ENCODE data around the gene MGAT5.

MGAT5 gene

DNA sequence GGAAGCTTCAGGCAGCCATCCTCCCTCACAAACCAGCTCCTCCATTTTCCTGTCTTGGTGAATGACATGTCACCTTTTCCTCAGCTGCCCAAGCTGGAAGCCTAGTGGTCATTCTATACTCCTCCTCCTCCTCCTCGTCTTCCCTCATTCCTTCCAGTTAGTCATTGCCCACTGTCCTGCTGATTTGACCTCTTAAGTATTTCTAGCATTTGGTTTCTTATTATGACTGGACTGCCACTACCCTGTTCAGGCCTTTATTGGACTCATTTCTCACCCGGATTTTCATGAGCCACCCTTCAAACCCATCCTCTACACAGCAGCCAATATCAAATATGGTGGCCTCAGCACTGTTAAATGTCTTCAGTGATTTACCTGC, 21.9 kb upstream of the MGAT5 start:
- no peak for DNase-seq

DNA sequence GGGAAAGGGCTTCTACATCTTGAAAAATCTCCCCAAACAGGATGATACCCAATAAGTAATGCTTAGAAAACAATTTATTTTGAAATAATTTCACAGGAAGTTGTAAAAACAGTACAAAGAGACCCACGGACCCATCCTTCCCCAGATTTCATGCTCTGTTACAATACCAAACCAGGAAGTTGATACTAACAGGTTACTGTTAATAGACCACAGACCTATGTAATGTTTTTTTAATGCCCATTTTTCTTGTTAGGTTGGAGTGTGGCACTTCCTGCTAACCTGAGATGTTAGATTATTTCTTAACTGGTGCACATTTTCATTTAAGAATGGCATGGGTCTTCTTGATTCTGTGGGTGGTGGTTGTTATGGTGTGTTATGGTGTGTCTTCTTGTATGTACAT, 21.4 kb upstream of the MGAT5 start:
- DNase-seq = no peak

DNA sequence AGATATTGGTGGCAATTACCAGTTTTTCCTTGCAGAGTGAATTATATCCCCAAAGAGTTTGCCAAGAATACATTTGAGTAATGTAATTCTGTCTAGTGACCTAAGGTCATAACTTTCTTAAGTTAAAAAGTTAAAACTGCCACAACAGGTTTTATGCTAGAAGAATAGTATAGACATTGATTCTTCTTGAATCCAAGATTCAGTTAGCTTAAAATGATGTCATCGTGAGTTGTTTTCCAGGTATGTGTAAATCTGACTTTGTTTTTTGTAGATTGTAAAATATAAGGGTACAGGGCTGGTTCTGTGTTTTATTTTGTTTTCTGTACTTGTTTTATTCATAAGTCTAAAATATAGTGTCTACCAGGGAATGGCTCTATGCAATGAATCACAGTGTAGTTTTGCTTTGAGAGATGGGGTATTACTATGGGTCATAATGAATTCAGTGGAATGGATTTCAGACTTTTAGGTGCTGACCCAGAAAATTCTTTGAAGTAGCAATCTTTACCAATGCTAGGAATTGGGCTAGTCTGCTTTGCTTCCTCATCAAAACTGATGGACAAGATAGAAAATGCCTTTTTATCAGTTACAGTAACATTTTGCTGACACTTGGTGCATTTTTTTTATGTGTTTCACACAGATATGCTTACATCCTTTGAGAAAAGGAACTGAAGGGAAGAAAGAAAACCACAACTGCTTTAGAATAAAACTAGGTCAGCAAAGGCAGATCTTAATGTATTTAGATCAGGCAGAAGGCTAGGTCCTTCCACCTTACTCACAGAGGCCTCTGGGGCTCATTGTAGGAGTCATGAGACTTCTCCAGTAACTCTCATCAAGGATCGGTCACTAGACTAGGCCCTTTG, 20.8 kb upstream of the MGAT5 start:
- no peak for DNase-seq

DNA sequence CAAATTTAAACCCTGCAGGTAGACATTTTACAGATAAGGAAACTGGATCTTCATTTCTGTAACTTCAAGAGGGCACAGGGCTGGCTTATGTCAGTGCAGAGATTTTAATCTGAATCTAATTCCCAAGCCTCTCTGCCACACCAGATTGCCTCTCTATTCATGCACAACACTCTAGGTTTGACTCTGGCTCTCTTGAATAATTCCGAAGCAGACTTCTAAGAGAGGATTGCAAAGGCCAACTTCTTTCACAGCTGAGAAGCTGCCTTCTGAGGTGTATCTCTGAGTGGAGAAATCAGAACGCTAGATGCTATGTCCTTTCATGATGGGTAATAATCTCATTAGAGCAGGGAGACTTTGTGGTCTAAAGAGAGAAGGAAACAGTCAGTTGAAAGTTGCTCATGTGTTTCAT, 20.1 kb upstream of the MGAT5 start:
- DNase-seq = no peak

DNA sequence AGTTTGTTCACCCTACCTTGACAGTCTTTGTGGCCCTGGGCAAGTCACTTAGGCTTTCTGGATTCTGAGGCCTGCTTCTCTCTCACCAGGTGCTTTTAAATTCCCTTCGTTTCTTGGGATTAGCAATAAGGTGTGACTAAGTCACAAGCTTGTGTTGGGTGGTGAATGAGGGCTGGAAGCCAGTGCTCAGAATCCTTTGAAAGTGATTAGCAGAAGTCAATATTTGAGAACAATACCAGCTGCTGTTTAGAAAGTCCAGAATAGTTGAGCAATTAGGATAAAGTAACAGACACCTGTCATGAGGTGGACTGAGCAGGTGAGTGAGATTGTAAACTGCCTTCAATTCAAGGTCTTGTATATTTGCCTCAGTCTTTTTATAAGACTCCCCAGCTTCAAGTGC, 19.3 kb upstream of the MGAT5 start:
- no peak for DNase-seq

DNA sequence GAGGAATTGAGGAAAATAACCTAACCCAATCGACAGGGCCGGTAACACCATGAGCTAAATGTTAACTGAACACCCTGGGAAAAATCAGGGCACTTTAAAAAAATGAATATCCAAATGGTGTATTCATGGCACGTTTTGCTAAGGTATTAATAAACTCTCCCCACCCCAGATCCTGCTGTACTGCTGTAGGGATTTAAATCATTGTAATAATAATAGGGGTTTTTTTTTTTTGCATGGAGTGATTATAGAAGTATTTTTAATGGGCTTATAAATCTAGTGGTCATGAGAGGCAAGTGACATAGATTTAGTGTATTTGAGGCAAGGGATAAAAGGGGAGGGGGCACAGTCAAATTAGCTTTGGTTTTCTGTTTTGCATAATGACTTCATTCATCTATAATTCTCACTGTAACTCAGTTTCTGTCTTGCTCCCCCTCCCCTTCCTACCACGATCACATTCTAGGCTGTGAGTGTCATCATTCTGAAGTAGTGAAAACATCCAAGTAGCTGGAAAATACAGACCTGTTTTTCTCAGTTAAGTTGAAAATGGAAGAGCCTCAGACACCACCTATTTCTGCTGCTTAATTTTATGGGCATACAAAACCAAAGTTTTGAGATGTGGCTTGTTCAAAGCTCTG, 18.2 kb upstream of the MGAT5 start:
- no peak for DNase-seq

DNA sequence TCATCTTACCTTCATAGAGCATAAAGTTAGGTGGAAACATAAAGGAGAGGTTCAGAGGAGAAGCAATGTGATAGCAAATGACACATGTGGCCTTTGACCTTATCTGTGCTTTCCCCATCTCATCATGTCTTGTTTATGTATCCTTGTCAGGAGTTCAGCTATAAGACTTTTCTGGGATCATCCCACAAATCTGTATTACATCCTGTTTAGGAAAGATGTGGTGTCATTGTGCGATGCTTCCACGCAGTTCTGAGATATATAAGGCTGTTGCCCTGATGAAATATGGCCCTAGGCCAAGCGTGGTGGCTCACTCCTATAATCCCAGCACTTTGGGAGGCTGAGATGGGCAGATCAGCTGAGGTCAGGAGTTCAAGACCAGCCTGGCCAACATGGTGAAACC, 15.5 kb upstream of the MGAT5 start:
- no peak for DNase-seq

DNA sequence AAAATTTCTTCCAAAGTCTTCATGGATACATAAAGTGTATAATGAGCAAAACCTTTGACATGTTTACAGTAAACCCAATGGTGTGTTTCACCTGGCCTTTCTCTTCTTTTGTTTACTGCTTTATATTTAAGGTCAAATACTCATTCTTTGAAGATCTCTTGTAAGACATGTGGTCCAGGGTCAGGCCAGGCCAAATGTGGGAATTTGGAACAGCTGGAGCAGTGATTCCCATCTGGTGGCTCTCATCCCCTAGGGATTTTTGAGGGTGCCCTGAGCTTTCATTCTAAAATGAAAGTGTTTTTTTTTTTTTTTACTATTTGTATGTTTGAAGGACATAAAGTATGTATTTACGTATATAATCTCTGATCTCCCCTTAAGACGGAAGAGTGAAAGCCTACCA, 13.8 kb upstream of the MGAT5 start:
- DNase-seq = no peak

DNA sequence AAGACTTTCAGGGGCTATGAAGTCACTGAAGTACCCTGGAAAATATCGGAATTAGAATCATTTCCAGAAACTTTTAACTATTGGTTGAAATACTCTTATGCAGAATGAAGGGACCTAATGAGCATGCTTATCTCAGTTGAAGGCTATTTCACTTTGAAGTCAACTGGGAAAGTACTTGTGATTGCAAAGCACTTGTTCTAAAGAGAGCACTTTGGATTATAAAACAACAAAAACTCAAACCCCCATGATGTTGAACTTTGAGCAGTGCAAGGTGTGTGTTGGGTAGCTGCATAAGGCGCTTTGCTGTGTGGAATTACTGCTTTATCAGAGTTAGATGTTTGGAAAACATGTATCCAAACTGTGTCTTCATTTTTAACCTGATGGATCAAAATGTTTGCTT, 12.0 kb upstream of the MGAT5 start:
- no peak for DNase-seq

DNA sequence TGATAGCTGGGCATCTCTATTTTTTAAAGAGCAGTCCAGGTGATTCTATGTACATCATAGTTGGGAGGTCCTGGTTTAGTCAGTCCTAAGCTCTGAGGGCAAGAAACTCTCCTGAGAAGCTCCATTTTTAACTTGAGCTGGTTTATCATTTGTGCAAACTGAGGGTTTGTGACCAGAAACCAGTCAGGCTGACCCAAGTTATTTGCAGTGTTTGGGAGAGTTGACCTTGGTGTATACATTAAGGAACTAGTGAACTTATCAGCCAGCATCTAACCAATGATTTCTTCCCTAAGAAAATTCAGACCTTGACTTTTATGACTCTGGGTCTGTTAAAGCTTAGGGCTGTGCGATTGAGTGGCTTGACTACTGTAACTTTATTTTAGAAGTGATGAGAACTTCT, 10.6 kb upstream of the MGAT5 start:
- no peak for DNase-seq

DNA sequence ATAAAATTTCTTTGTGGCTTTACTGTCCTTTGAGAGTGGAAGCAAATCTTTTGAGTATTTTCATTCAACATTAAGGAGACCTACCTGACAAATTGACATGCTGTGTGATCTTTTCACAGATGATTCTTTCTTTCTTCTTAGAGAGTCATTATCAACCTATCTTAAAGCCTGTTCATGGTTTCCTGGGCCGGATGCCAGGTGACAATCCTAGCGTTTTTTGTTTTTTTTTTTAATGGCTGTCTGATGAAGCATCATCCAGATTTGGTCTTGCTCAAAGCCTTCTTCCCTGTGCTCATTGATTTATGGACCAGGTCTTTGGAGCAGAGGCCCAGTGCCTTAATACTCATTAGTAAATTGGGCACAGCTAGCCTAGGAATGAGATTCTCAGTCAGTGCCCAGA, 9.8 kb upstream of the MGAT5 start:
- no peak for DNase-seq

DNA sequence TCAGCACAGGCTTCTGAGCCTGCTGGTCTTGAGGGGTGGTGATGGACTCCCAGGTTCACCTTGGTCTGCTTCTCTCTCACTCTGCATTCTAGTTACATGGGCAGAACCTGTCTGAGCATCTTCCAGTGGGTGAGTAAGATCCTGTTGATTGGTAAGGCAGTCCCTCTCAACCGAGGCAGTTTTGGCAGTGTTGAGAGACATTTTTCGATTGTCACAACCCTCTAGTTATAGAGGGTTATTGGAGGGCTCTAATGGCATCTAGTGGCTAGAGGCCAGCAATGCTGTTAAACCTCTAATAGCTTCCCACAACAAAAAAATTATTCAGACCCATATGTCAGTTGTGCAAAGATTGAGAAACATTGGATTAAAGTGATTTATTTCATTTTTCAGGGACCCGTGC, 9.3 kb upstream of the MGAT5 start:
- no peak for DNase-seq

DNA sequence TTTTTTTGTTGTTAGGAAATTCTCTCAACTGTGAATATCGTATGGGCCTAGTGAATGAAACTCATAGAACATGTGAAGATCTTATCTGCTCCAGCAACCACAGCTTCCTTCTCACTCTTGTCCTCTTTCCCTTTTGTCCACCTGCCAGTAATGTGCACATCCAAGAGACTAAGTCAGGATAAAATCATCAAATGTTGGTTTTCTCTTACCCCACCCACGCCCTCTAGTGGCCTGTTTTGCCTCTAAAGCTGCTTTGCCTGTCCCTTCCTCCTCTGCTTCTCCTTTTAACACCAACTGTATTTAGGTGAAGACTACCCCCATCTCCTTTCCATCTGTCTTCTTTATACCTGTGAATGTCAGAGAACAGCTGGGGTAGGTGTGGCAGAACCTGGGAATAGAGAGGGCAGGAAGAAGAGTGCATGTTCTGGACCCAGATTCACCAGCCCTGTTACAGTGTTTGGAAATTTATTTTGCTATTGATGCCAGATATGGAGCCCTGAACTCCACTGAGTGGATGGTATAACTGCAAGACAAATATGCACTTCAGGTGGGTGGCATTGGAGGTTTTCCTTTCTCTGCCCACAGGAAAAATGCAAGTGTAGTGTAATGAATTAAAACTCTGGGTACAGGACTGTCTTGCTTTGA, 8.4 kb upstream of the MGAT5 start:
- peak; percentile 77 for DNase-seq

DNA sequence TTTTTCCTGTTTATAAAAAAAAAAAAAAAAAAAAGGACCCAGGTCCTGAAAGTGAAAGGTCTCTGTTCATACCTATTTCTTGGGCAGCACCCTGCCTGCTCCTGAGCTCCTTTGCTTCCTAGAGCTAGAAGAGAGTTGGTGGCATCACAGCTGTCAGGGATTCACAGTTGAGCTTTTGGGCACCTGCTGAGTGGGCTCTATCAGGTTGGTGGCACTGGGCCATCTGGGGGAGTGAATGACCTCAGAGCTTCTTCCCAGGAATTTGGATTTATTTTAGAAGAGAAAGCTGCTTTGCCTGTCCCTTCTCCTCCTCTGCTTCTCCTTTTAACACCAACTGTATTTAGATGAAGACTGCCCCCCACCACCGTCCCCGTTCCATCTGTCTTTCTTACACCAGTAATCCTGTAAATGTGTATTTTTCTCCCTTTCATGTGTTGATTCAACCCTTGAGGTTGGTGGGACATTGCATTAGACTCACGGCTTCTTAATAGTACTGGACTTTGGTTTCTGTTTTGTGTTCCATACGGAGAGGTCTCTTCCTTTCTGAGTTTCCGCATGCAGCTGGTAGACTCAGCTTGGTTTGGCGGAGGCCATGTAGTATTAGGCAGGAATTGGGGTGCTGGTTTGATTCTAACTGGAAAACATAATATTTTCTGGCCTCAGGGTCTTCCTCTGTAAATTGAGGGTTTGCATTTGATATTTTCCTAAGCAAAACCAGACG, 7.6 kb upstream of the MGAT5 start:
- no peak for DNase-seq

DNA sequence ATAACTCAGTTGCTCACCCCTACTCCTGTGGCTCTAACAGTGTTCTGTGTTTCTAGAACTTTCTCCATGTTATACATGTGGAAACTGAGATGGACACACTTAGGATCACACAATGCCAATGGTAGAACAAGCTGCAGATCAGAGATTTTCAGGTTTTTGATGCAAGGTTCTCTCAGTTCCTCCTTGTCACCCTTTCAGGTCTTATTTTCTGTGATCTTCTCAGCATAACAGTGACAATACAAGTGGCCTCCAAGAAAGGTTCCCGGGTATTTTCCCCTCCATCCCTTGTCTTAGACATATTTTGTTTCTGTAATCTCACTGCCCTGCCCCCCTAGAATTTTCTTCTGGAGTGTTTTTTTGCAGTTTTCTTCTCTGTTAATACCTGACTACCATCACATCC, 6.2 kb upstream of the MGAT5 start:
- DNase-seq = no peak

DNA sequence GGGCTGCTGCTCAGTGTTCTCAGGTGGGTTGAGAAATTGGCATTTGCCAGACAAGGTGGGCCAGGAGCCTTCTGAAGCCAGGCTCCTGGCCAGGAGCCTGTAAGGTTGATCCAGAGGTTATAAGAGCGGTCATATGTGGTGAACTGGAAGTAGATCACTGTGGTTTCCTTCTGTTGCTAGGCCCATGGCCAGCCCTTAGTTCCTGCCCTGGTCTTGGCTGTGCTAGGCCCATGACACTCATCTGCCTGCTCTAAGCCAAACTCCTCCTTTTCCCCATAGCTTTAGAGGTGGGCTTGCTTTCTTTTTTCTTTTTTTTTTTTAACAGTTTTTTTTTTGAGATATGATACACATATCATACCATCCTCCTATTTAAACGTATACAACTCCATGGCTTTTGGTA, 5.0 kb upstream of the MGAT5 start:
- no peak for DNase-seq

DNA sequence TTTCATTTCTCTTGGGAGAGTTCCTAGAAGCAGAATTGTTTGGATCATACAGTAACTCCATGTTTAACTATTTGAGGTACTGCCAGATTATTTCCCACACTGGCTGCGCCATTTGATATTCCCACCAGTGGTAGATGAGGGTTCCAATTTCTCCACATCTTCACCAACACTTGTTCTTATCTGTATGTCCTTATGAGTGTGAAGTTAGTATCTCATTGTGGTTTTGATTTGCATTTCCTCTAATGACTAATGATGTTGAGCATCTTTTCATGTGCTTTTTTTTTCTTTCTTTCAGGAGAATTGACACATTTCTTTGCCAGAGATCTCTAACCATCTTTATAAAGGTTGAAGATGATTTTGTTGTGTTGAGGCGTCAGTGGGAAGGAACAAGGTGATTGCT, 4.1 kb upstream of the MGAT5 start:
- no peak for DNase-seq

DNA sequence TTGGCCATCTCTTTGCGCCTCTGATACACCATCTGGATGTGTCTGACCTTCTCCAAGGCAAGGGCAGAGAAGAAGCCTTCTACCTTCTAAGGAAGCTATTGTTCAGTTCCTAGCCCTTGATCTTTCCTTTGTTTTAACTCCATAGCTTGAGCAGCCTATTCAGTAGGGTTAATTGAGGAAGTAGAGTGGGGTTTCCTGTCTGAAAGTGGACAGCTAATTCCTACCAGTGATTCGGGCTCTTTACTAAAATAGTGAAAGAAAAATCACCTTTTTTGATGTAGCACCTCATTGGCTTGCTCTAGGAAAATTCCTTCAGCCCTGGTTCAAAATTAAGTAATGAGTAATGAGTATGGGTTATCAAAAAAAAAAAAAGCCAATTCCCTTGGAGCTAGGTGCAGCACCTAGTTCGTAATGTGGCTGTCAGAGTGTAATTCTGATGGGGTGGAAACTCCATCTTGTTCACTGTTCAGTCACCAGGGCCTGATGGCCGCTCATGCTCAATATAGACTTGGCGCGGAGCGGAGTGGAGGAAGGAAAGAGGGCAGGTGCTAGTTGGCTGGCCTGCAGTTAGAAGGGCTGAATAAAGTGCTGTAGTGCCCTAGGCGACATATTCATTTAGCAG, 2.9 kb upstream of the MGAT5 start:
- no peak for DNase-seq

DNA sequence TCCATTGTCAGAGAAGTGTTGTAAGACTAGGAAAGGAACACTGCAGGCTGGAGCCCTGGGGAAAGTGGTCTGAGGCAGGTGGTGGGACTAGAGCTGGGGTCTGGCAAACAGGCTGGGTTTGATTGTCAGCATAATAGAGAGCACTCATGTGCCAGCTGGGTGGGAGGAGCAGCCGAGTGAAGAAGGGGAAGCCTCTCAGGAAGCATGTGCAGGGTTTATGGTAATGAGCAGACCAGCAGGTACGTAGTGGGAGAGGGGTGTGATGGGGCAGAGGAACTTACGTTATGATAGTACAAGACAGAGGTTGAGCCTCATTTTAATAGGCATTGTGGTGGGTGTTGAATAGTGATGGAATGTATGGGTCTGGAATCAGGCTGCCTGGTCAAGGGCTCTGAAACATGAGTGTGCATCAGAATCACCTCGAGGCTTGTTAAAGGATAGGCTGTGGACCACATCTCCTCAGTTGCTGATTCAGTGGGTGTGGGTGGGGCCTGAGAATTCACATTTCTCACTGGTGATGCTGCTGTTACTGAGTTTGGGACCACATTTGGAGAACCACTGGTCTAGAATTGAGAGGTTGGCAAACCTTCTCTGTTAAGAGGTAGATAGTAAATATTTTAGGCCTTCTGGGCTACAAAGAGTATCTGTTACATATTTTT, 1.7 kb upstream of the MGAT5 start:
- no peak for DNase-seq

DNA sequence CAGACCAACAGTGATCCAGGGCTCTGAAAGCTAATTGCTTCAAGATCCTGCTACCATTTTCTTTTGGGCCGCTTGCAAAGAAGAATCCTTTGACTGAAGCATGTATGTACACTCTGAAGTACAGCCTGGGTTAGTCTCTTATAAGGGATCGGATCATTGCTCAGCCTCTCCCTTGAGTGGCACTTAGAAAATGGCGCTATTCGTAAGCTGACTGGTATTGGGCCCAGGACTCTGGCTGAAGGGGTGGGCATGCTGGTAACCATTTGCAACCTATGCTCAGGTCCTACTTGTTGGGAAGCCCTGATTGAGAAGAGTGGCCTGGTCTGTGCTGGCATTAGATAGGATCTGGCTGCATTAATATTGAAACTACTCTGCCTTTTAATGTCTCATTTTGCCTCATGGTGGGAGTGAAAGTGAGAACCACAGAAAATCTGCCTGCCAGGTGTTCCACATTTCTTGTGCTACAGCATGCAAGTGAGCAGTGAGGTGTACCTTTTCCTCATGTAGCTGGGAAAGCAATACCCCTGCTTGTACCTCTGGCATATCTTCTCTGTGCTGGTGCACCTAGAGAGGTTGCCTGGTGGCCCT, 661 bp upstream of the MGAT5 start:
- no peak for DNase-seq

DNA sequence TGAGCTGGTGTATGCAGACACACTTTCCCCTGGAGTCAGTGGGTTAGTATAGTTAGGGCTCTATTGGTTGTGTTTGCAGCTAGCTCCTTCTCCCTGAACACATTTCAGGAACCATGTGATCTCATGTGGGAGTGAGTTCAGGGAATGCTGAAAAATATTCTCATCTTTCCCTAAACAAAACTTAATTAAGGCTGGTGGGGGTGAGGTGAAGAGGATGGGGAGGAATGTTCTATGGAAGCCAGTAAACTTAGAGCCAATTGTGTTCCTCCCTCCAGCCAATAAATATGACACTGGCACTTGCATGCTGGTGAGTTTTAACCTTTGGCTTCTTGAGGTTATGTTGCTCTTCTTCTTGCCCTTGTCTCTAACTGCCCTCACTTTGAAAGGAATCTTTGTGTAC, 952 bp downstream of the MGAT5 start:
- no peak for DNase-seq

DNA sequence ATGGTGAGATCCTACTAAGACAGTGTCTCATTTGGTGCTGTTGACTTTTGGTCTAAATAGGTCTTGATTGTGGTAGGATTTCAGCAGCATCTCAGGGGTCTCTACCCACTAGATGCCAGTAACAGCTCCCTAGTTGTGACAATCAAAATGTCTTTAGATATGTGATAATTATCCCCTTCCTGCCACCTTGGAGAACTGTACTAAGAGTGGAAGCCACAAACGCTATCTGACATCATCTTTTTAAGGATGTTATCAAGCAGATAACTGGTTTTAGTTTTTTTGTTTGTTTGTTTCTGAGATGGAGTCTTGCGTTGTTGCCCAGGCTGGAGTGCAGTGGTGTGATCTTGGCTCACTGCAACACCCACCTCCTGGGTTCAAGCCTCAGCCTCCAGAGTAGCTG, 3.1 kb downstream of the MGAT5 start:
- no peak for DNase-seq
